Fibroblast of skin of scalp (primary cell): Measurements from ENCODE around the gene ABHD15.
"Not testable (repeated sequence)": the region's sequence is repeated elsewhere in the genome, so short reads cannot be mapped to it uniquely, and the experiment has no call there.

ENCODE experiments used
- DNase-seq: peaks from one replicate; pipeline ENCODE4 v3.0.0-alpha.2; 2013

ABHD15 gene

DNA sequence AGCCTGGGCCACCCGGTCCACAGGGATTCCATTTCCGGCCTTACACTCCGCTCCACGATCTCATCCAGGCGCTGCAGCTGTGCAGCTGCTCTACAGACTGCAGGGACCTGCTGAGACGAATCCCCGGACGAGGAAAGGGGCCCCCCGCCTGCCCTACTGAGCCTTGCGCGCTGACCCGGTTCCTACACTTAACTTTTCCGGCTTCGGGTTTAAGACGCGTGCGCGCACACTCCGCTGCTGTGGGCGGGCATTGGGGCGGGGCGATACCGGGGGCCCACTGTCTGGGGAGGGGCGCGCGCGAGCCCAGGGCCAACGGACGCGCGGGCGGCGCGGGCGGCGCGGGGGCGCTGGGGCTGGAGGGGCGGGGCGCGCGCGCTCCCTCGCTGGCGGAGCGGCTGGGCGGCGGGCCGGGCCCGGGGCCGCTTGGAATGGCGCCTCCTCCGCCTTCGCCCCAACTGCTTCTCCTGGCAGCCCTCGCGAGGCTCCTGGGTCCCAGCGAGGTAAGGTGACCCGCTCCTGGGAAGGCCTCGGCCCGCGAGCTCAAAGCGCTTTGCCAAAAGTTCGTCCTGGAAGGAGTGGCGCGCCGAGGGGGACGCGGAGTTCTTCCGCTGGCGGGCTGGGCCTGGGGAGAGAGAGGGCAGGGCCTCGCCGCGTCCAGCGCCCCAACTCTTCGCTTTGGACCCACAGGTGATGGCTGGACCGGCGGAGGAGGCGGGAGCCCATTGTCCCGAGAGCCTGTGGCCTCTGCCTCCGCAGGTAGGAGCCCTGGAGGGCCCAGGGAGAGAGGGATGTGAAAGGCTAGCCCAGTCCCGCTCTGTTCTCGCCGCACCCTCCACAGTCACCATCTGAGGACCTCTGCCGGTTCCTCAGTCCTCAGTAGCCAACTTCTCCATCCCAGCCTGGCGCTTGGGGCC is 1.8 kb upstream of the ABHD15 start, which contains the start of gene TP53I13:
Gene TP53I13 (plus strand): TSS at position 371 of the 914 bp plus-strand sequence. CDS start 58 bp downstream, at position 429.
- peak; percentile 89 for DNase-seq

DNA sequence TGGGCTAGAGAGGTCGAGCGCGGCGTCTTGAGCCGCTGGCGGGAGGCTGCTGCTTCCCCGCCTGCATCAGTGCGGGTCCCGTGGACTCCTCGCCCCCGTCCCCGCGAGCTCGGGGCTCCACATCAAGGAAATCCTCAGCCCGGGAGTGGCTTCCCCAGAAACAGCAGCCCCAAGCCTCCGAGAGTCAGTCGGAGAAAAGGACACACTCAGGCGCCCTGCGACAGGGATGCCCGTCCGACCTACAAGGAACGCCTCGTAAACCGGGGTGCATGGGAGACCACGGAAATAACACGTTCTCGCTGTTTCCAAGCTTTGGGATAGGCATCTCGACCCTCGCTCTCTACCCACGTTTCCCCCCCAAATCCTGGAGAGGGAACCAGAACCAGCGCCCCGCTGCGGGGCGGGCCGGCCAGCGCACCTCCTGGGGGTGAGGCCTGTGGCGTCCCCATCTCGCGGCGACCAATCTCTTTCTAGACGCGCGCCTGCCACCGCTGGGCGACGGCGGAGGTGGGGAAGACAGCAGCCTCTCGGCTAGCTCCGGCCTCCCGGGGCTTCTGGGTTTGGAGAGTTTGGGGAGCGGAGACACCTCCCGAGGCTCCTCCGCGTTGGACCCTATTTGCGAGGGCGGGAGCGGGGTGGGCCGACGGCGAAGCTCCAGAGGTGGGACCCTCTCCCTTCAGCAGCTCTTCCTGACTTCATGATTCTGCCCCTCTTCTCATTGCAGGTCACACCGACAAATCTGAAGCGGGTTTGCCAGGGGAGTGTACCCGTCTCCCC is 905 bp upstream of the ABHD15 start:
- peak; percentile 59 for DNase-seq

DNA sequence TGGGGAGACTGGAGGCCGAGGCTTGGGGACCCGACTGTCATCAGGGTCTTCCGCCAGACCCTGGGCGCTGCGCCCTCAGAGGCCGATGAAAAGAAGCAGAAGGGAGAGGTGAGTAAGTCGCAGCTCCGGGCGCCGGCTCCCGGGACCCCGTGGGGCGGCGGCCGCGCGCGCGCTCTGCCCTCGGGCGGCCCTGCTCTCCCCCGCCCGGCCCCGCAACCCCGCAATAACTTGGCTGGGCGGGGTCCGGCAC is 392 bp upstream of the ABHD15 start:
- no peak for DNase-seq

DNA sequence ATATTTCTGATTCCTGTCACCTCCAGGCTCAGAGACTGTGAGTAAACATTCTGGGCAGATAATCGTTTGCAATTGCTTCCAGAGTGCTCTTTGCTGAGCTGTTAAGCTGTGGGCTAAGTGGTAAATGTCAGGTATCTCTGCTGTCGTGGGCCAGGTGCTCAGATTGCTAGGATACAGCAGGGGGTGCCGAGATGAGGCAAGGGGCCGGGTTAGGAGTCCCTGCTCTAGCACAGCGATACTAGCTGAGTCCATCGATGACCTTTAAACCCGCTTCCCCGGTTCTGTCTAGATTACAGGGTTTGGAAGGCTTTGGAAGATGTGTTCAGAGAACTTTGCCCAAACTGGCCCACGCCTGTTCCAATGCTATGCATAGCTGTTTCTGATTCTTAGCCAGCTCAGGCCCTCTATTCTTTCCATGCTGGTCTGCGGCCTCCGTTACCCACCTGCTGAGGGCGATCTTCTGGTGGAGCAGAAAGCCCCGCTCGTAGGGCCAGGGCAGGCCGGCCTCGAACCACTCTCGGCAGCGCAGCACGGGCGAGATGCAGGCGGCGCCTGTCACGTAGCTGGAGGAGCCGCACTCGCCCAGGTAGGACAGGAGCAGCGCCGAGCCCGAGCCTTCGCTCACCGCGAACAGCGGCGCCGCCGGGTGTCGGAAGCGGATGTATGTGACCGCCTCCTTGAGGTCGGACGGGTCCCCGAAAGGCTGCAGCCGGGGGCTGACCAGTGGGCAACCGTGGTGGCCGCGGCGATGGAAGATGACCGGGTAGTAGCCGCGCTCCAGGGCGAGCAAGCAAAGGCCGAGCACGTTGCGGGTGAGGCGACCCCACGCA is 979 bp downstream of the ABHD15 start:
- DNase-seq = no peak

DNA sequence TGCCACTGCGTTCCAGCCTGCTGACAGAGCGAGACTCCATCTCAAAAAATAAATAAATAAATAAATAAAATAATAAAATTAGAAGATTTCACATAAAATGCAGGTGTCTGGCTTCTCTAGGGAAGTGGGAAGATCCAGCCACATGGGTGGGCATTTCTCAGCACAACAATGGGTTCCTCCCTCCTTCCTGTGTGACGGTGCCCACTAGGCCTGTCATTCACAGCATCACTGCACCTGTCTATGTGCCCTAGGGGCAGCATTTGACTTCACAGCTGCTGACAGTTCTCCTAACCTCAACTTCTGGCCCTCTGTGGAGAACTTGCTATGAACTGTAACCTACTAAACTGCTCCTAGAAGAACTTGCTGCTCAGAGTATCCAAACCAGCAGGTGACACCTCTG is 3.0 kb downstream of the ABHD15 start:
- DNase-seq = no peak

DNA sequence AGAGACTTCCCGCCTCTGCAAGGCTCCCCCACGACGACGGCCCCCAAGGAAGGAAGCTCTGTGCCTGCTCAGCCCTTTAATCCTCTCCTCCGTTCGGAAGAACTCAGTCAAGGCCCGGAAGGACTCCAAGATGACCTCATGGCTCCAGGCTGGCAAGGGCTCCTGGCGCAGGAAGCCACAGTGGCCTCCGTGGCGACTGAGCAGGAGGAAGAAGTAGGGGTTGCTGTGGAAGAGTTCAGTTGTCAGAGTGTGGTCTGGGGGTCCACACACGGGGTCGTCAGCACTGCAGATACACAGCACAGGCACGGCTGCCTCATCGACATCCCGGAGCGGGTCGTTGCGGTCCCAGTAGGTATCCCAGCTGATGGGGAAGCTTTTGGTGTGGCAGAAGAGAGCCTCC is 4.2 kb downstream of the ABHD15 start:
- DNase-seq = no peak

DNA sequence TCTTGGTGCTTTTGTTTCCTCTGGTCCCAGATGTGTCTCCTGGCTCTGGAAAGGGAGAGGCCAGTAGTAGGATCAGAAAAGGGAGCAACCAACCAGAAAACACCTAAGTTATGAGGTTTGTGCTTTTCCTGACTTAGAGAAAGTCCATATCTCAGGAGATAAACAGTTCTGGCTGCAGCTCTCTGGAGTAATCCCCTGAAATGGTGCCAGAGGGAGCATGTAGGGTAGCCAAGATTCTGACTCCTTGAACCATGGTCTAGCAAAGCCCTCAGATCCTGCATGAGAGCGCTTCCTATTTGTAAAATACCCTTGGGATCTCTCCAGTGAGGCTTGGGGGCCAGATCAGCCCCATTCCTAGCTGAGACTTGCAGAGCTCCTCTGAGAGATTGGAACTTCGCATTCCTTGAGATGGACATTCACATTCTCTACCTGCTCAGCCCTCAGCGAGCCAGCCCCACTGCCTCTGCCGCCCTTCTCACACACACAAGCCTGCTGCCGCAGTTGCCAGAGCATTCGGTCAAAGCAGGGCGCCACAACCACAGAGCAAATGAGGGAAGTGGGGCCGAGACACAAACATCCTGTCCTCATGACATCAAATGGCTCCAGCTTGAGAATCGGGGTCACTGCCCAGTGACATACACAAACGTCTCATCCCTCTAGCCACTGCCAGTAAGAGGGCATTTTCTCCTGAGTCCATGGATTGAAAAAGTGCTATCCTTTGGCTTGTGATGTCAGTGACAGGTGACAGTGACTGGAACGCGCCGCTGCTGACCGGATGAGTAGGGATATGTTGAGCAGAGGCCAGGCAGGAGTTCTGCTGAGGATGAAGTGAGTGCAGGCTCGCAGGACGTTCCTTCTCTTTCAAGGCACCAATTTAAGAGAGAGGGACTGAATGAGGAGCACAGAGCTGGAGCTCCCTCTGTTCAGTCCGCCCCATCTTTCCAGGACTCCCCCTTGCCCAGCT is 5.0 kb downstream of the ABHD15 start:
- DNase-seq = no peak

DNA sequence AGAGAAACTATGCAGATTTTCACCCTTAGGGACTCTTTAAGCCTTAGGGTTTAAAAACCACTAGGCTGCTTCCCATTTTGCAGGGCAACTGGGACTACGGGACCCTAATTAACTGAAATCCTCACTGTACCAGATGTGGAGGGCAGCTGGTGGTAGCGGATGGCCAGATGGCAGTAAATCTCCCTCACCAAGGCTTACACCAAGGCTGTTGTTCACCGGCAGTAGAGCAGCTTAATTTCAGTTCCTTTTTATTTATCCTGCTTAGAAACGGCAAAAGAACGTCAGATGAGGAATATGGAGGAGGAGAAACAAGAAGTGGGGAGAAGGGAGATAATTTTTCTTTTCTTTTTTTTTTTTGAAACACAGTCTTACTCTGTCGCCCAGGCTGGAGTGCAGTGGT is 6.5 kb downstream of the ABHD15 start:
- no peak for DNase-seq

DNA sequence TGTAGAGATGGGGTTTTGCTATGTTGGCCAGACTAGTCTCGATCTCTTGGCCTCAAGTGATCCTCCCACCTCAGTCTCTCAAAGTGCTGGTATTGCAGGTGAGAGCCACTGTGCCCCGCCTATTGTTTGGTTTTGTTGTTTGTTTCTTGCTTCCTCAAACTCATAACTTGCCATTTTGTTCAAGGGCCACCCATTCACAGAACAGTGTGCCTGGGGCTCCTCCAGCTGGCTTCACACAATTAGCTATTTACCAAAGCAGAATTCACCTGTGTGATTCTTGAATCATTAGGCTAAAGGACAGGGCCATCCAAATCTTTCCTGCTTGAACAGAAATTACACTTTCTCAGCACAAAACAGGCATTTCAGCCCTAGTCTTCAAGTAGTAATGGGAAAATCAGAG is 7.2 kb downstream of the ABHD15 start:
- no peak for DNase-seq

DNA sequence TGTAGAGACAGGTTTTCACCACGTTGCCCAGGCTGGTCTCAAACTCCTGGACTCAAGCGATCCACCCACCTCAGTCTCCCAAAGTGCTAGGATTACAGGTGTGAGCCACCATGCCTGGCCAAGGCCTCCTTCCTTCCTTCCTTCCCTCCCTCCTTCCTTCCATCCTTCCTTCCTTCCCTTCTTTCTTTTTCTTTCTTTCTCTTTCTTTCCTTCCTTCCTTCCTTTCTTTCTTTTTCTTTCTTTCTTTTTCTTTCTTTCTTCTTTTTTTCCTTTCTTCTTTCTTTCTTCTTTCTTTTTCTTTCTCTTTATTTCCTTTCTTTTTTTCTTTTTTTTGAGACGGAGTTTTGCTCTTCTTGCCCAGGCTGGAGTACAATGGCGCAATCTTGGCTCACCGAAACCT is 8.7 kb downstream of the ABHD15 start:
- DNase-seq = not testable (repeated sequence)

DNA sequence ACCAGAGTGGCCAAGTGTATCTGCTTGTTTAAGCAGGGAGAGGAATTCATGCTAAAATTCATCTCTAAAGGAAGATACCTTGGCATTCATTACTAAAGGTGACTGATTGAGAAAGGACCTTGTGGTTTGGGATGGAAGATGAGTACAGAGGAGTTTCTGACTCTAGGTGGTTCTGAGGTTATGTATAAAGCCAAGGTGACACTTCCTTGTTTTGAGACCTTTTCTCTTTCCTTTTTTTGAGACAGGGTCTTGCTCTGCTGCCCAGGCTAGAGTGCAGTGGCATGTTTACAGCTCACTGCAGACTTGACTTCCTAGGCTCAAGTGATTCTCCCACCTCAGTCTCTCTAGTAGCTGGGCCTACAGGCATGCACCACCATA is 9.1 kb downstream of the ABHD15 start:
- DNase-seq = no peak

DNA sequence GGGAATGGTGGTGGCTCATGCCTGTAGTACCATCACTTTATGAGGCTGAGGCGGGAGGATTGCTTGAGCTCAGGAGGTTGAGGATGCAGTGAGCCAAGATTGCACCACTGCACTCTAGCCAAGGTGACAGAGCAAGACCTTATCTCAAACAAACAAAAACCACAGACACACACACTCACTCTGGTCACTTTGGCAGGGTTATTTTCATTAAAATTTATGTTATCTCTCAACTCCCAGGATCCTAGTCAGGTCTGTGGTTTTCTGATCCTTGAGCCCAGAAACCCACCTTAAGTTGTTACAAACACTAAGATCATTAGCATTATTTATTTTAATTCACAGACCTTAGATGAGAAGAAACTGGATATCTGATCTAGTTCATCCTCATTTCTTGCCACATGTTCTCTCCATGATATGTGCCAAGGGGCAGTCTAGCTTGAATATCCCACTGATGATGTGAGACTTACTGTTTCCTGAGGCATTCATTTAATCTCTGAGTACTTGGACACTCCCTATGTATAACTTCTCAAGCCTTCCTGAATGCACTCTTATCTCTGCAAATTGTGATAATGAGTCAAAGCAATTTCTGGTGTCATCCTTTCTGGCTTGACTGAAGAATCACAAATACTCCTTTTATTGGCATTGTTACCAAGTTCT is 9.6 kb downstream of the ABHD15 start:
- no peak for DNase-seq

DNA sequence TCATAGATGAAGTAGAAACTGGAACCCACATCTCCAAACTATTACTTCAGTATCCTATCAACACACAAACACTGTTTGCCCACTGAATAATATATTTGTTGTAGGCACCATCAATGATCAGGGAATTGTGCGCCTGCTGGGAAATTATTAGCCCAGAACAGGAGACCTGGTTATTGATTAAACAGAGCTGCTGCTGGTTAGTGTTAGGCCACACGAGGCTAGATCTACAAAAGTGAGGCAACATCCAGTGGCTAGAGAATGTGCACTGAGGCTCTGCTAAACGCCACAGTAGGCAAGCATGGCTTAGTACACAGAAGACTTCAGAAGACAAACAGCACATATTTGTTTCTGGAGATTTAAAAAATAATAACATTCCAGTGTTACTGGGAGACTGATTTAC is 11.0 kb downstream of the ABHD15 start:
- no peak for DNase-seq

DNA sequence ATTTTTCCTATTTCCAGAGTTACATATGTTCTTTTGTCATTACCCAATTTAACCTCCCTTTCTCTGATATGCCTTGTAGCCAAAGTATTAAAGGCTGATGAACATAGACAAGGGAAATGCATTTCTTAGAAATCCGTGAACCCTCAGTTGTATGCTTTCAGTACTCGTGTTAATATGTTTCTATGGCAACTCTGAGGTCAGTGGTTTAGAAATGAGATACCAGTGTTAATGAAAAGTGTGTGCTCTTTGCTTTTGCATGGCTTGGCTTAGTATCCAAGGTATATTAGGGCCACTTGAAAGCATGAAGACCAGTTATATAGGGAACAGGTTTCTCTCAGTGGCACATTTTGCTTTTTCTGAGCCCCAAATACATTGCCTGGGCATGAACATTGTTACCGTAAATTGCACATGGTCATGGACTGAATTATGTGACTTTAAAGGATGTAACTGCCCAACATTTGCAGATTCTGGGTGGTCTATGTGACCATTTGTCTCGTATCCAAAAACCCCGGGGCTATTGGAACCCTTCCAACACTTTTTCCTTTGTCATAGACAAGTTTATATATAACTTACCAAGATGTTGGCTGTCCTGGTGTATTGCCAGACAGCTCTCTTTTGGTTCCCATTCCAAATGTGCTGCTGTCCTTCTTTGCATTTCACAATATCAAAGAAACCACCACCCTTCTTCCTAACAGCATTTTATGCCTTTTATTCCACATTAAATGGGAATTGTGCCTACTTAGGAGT is 17.5 kb downstream of the ABHD15 start:
- DNase-seq = peak; percentile 41

DNA sequence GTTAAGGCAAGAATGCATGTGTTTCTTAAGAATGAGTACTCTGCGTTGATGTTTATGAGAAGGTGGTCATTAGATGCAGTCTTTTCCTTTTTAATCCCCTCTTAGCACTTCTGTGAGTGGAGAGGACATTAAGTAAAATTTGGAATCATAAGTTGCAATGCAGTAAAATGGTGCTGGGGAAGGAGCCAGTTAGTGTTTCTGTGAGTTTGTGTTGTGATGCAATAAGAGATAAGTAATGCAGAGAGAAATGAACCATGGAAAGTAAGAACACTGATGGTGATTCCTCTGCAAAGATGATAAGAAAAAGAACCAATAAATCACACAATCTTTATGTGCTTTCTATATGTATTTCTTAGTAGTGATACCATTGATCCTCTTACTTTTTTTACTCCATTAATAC is 20.0 kb downstream of the ABHD15 start:
- DNase-seq = no peak

DNA sequence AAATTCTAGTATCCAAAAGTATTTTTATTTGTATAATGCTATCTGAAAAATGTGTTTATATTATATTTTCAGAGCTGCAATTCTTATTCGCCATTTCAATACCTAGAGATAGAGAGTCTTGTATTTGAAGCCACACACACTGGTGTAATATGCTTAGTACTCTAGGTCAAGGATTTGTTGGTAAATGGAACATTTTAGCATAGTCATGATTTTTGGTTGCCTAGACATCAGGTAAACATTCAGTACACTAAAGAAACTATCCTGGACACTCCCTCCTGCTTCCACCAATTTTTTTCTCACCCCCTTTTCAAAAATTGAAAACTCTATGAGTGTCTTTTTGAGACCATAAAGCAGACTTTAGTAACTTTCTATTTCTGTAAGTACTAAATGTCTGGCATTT is 20.8 kb downstream of the ABHD15 start:
- no peak for DNase-seq

DNA sequence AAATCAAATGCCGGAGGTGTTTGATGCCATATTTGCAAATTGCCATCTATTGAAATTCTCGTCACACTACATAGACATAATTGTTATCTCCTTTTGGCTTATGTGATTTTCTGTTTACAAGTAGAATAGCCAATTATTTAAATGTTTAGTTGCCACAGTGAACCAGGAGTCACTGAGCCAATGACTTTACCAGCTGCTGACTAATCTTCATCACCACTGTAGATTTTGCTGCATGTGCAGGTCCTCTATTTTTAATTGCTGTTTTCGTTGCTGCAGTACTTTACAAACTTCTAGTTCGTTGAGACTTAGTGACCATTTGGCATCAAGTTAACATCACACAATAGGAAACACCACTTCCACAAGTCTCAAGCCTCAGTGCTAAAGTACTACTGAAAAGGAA is 22.8 kb downstream of the ABHD15 start:
- DNase-seq = no peak

DNA sequence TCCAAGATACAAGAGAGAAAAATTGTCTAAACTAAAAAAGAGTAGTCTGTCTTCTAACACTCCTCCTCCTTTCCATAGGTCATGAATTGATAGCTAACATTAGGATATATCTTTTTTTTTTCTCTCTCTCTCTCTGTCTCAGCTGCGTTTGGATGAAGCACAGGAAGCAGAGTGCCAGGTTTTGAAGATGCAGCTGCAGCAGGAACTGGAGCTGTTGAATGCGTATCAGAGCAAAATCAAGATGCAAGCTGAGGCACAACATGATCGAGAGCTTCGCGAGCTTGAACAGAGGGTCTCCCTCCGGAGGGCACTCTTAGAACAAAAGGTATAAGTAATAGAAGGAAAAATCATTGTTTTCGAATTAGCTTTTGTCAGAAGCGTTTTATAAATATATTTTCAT is 32.9 kb downstream of the ABHD15 start:
- DNase-seq = no peak

DNA sequence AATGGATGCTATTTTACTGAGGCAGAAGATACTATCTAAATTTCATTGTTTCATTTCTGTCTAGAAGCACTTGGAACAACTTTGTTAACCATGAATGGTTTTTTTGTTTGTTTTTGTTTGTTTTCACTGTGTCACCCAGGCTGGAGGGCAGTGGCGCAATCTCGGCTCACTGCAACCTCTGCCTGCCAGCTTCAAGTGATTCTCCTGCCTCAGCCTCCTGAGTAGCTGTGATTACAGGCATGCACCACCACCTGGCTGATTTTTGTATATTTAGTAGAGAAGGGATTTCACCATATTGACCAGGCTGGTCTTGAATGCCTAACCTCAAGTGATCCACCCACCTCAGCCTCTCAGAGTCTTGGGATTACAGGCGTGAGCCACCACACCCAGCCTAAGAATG is 40.5 kb downstream of the ABHD15 start:
- no peak for DNase-seq

DNA sequence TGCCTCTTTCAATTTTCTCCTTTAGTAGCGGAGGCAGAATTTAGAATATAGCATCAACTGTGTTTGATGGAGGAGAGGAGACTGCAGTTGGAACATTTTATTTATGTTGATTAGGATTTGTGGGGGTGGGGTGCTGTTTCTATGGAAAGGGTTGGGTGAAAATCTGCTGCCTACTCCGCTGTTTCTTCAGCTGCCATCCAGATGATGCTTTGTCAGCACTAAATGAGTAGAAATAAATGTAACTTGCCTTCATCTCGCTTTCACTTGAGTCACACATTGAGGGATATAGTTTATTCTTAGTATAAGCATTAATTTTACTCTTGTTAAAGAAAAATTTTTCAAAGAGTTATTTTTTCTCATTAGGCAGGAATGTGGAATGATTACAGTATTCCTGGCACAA is 42.1 kb downstream of the ABHD15 start:
- no peak for DNase-seq

DNA sequence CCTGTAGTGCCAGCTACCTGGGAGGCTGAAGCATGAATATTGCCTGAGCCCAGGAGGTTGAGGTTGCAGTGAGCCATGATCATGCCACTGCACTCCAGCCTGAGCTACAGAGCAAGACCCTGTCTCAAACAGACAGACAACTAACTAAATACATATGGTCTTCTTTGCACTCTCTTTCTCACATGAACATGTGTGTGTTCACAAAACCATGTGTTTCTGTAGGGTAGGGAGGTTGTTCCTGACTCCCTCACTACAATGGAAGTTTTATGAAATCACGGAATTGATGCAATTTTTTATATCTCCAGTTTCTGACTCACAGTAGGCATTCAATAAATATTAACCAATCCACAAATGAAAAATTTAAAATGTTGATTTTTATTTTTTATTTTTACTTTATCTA is 48.5 kb downstream of the ABHD15 start:
- DNase-seq = no peak
